GM12878 (cell line): ENCODE measurements around the gene GPR158. TPM values are rescaled to one million over a fixed set of nuclear protein-coding genes. Genes with fewer than 3 reads are reported as not detected.

Source experiments
- ATAC-seq: fragments of 200-7000 bp; cut with Tn5 transposase; 3 replicates; pipeline ENCODE4 v1.9.1; 2020; ENCODE audit warnings: mild to moderate bottlenecking, moderate library complexity
- BruUV-seq: library from RNA; stranded (reverse); fragments of 400-500 nt; replicated peaks from 2 replicates; lab custom pipeline; 2021; lab: Mats Ljungman, UMichigan
- CTCF ChIA-PET: fragments of 300-600 bp; sonication (Branson Sonifier 250); formaldehyde crosslinking; extraction: SDS; loops from one replicate; lab custom pipeline; 2021; ENCODE audit warnings: inconsistent platforms; lab: Yijun Ruan, JAX
- POLR2A ChIA-PET: fragments of 350-600 bp; formaldehyde crosslinking; extraction: SDS; loops from one replicate; lab custom pipeline; 2021; ENCODE audit warnings: inconsistent platforms; lab: Charles Lee
- RAD21 ChIA-PET: fragments of 300-600 bp; sonication (Branson Sonifier 250); formaldehyde crosslinking; loops from one replicate; lab custom pipeline; 2023; ENCODE audit warnings: antibody characterized with exemption; ENCODE audit not compliant: unreplicated experiment; lab: Charles Lee
- SMC1A ChIA-PET: fragments of 300-600 bp; sonication (Branson Sonifier 250); formaldehyde crosslinking; loops from one replicate; lab custom pipeline; 2023; ENCODE audit not compliant: unreplicated experiment, uncharacterized antibody; lab: Charles Lee
- DNase-seq: peaks from one replicate; pipeline ENCODE4 v3.0.0-alpha.2; 2011; ENCODE audit warnings: low read depth, low spot score
- FAIRE-seq: peaks from 3 replicates; lab custom pipeline; 2011; peaks lifted over from hg19 to GRCh38; lab: Jason Lieb, UNC
- H2AFZ ChIP-seq: 2 replicates; pipeline ENCODE4 v1.6.0; 2011; ENCODE audit warnings: low read depth, low read length, control low read depth; ENCODE audit not compliant: control insufficient read depth
- H3K27ac ChIP-seq: 2 replicates; pipeline ENCODE4 v1.5.1; 2011; ENCODE audit warnings: control low read depth; ENCODE audit not compliant: control insufficient read depth, insufficient read depth
- H3K27me3 ChIP-seq, 2 experiments: replicated peaks in 1 of 2; 2 replicates each; pipeline versions ENCODE4 v1.6.0 to v1.6.1; 2011; ENCODE audit warnings: low read length in 1 of 2; ENCODE audit not compliant: control insufficient read depth in 2 of 2, insufficient read depth in 2 of 2
- H3K36me3 ChIP-seq, 2 experiments: 2 replicates each; pipeline ENCODE4 v1.5.1; 2011; ENCODE audit warnings: low read length in 1 of 2; ENCODE audit not compliant: control insufficient read depth in 2 of 2, insufficient read depth in 2 of 2
- H3K4me1 ChIP-seq: 2 replicates; pipeline ENCODE4 v1.6.1; 2011; ENCODE audit warnings: mild to moderate bottlenecking, low read length, moderate library complexity, mixed read lengths; ENCODE audit not compliant: control insufficient read depth, insufficient read depth
- H3K4me2 ChIP-seq: 2 replicates; pipeline ENCODE4 v1.6.0; 2011; ENCODE audit warnings: control low read depth; ENCODE audit not compliant: control insufficient read depth, insufficient read depth
- H3K4me3 ChIP-seq: fragments of 200-600 bp; sonication (generic); 2 replicates; pipeline ENCODE4 v1.5.1; 2016
- H3K79me2 ChIP-seq: 2 replicates; pipeline ENCODE4 v1.6.0; 2011; ENCODE audit warnings: low read length; ENCODE audit not compliant: control insufficient read depth, insufficient read depth
- H3K9ac ChIP-seq: 2 replicates; pipeline ENCODE4 v1.8.0; 2011; ENCODE audit warnings: low read length, control low read depth, mixed read lengths; ENCODE audit not compliant: control insufficient read depth, insufficient read depth
- H3K9me3 ChIP-seq: replicated peaks from 3 replicates; pipeline ENCODE4 v1.5.1; 2011; ENCODE audit warnings: mild to moderate bottlenecking, low read length; ENCODE audit not compliant: control insufficient read depth, insufficient read depth
- H4K20me1 ChIP-seq: 2 replicates; pipeline ENCODE4 v1.6.0; 2011; ENCODE audit not compliant: control insufficient read depth, insufficient read depth
- ATF7 ChIP-seq: fragments of 450-650 bp; IDR thresholded peaks from 2 replicates; pipeline ENCODE4 v1.6.1; 2016; ENCODE audit warnings: low read depth, mild to moderate bottlenecking
- CBFB ChIP-seq: IDR thresholded peaks from 2 replicates; pipeline ENCODE4 v1.6.1; 2016; ENCODE audit warnings: antibody characterized with exemption, low read depth
- CHD1 ChIP-seq: IDR thresholded peaks from 2 replicates; pipeline ENCODE4 v1.6.1; 2012; ENCODE audit warnings: low read depth, low read length, improper control_type of control experiment
- CHD4 ChIP-seq: fragments of 200-600 bp; sonication (generic); IDR thresholded peaks from 2 replicates; pipeline ENCODE4 v1.6.1; 2016; ENCODE audit warnings: mild to moderate bottlenecking
- CTCF ChIP-seq, 3 experiments: IDR thresholded peaks in 2 of 3; conservative IDR thresholded peaks in 1 of 3; 2 replicates each; pipeline ENCODE4 v1.5.1; 2011; ENCODE audit warnings: low read depth in 3 of 3, low read length in 3 of 3, mild to moderate bottlenecking in 3 of 3, control low read depth in 2 of 3, moderate library complexity in 2 of 3, inconsistent platforms in 1 of 3, mixed read lengths in 1 of 3; ENCODE audit not compliant: control insufficient read depth in 2 of 3, insufficient read depth in 1 of 3; ENCODE audit errors: extremely low read depth in 1 of 3
- E2F4 ChIP-seq: IDR thresholded peaks from 2 replicates; pipeline ENCODE4 v1.6.1; 2012; ENCODE audit warnings: low read depth, low read length, improper control_type of control experiment
- FOXK2 ChIP-seq: fragments of 450-650 bp; IDR thresholded peaks from 2 replicates; pipeline ENCODE4 v1.6.1; 2017; ENCODE audit warnings: mild to moderate bottlenecking, moderate library complexity
- GATAD2B ChIP-seq: fragments of 450-650 bp; conservative IDR thresholded peaks from 2 replicates; pipeline ENCODE4 v1.6.1; 2017; ENCODE audit warnings: low read depth, mild to moderate bottlenecking, moderate library complexity
- HSF1 ChIP-seq: fragments of 150-350 bp; IDR thresholded peaks from 2 replicates; pipeline ENCODE4 v1.6.1; 2014; ENCODE audit warnings: mild to moderate bottlenecking, low read depth, low read length
- KDM1A ChIP-seq: fragments of 200-600 bp; sonication (generic); IDR thresholded peaks from 2 replicates; pipeline ENCODE4 v1.6.1; 2016; ENCODE audit warnings: borderline replicate concordance
- PAX8 ChIP-seq: fragments of 450-650 bp; IDR thresholded peaks from 2 replicates; pipeline ENCODE4 v1.6.1; 2017; ENCODE audit warnings: mild to moderate bottlenecking, moderate library complexity
- SMAD5 ChIP-seq: IDR thresholded peaks from 2 replicates; pipeline ENCODE4 v1.6.1; 2016; ENCODE audit warnings: antibody characterized with exemption, low read depth
- SMARCA5 ChIP-seq: fragments of 450-650 bp; IDR thresholded peaks from 2 replicates; pipeline ENCODE4 v1.6.1; 2017; ENCODE audit warnings: mild to moderate bottlenecking
- WGBS: methylation state at CpG from one replicate; pipeline ENCODE4 v1.1.6; 2016; ENCODE audit warnings: low lambda C conversion rate; ENCODE audit not compliant: insufficient replicate concordance, insufficient coverage; ENCODE audit errors: missing lambda C conversion rate; 5-methylcytosine and 5-hydroxymethylcytosine counted together
- in situ Hi-C: fragments of 300-500 bp; cut with MboI; formaldehyde crosslinking; loops from 9 replicates; pipeline ENCODE4 v1.14.3; 2018; ENCODE audit warnings: mixed read lengths
- intact Hi-C: fragments of 100-400 bp; cut with micrococcal nuclease; formaldehyde crosslinking; loops from one replicate; pipeline ENCODE4 v1.14.2; 2022; ENCODE audit not compliant: unreplicated experiment
- polyA plus RNA-seq, 11 experiments: library from polyadenylated mRNA; depleted of rRNA in 4 of 11; unstranded in 6 of 11; stranded (reverse) in 5 of 11; fragments of >200 nt; fragmentation: Nextera tagmentation in 4 of 11; fragmentation: Illumina TruSeq in 1 of 11; extraction: Ambion mirVana in 4 of 11; extraction: Trizol in 1 of 11; gene quantifications; 1 replicate in 1 of 11; 2 replicates in 10 of 11; pipeline versions ENCODE4 v1.2.1 to v1.2.3, GENCODE V29; 2011 to 2016; ENCODE audit warnings: inconsistent platforms in 2 of 11, missing spikeins in 2 of 11, low read depth in 1 of 11
- total RNA-seq, 4 experiments: library from RNA; depleted of rRNA in 3 of 4; stranded (reverse); fragments of >200 nt in 3 of 4; fragmentation: Illumina TruSeq in 1 of 4; extraction: Trizol in 1 of 4; gene quantifications; 2 replicates each; pipeline versions ENCODE4 v1.2.1 to v1.2.3, GENCODE V29; 2013 to 2021
- TF ChIP-seq, protein P1 (sequence below): IDR thresholded peaks from 2 replicates; pipeline ENCODE4 v1.6.1; 2011; ENCODE audit warnings: borderline replicate concordance, low read depth, mild to moderate bottlenecking, moderate library complexity, mixed read lengths, low read length; ENCODE audit not compliant: insufficient read depth; ENCODE audit errors: extremely low read length

GPR158 gene
- total and polyA plus RNA-seq, 10 of the 15 experiments (the other 5 are each of a cell fraction or from before 2014, with no cell fraction given) = not detected

DNA sequence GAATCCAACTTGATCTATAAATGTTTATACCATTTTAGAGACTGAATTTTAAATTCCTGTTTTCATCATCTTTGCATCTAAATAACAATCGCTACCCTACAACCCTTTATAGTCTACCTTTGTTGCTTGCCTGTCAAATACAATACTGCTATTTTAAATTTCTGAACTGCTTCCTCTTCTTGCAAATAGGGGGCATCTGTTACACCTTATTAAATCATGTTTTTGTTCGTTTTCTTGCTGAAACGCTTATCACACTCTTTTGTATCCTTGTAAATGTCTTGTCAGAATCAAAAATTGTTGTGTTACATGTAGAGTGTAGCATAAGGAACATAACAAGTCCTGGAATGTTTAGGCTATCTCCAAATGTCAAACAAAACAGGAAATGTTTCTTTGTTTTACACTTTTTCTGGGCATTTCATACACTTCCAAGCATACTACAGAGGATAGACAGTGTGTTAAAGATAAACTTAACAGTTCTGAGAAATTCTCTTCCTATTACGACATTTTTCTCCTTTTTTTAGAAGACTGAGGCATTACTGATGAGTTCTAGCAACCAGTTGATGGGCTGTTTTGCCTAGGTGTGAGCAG, 281.3 kb downstream of the GPR158 start:
- no peak for ATAC-seq
- in situ Hi-C loops = no loop called here
- BruUV-seq = no TSS peak

GRCh38 chr10:25457552-25457951, 282.8 kb downstream of the GPR158 start:
- no peak for DNase-seq
- FAIRE-seq = no peak
- intact Hi-C loops (no loop called here), in situ Hi-C loops (no loop called here)
- Histone ChIP-seq H2AFZ (no peak overlapping the region), H3K27ac (no peak overlapping the region), H3K27me3 (no peaks in the 10 kb centered on the region), H3K9ac (no peak overlapping the region), H3K4me1 (no peaks in the 10 kb centered on the region), H3K4me3 (no peak overlapping the region), H3K4me2 (no peak overlapping the region), H3K9me3 (no peaks in the 10 kb centered on the region), H4K20me1 (no peaks in the 10 kb centered on the region), H3K36me3 (no peaks in the 10 kb centered on the region), H3K79me2 (no peaks in the 10 kb centered on the region)
- ChIA-PET POLR2A (no interaction called here), SMC1A (no interaction called here), RAD21 (no interaction called here), CTCF (no interaction called here)
- 30% methylated on average over 2 of the region's 2 CpGs for WGBS
- BruUV-seq = no TSS peak
- no peak for ATAC-seq
- TF ChIP-seq HSF1 (no peak), E2F4 (no peak), CHD4 (no peak), CBFB (no peak), KDM1A (no peak), PAX8 (no peak), SMARCA5 (no peak), ATF7 (no peak), CTCF (IDR thresholded peaks at IDR 0.05 in 2 of 3, conservative IDR thresholded peaks at IDR 0.05 in 1 of 3; ENCODE audit: control insufficient read depth in 2 of 3, extremely low read depth in 1 of 3, insufficient read depth in 1 of 3, low read depth in 3 of 3, low read length in 3 of 3) (no peak), CHD1 (no peak), GATAD2B (no peak), FOXK2 (no peak)
- TF ChIP-seq, protein P1, sequence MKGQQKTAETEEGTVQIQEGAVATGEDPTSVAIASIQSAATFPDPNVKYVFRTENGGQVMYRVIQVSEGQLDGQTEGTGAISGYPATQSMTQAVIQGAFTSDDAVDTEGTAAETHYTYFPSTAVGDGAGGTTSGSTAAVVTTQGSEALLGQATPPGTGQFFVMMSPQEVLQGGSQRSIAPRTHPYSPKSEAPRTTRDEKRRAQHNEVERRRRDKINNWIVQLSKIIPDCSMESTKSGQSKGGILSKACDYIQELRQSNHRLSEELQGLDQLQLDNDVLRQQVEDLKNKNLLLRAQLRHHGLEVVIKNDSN = no peak

More for the DNA sequence above, 281.3 kb downstream of the GPR158 start:
- H3K4me2 ChIP-seq = no peak overlapping the region
- no peak for FAIRE-seq
- H3K9me3 ChIP-seq = no peaks in the 10 kb centered on the region
- no peaks in the 10 kb centered on the region for H3K27me3 ChIP-seq
- intact Hi-C loops = no loop called here
- POLR2A ChIA-PET = no interaction called here
- CTCF ChIA-PET = no interaction called here
- H3K9ac ChIP-seq = no peak overlapping the region
- H3K36me3 ChIP-seq = no peaks in the 10 kb centered on the region
- H4K20me1 ChIP-seq = no peaks in the 10 kb centered on the region
- DNase-seq = no peak
- H3K27ac ChIP-seq = no peak overlapping the region
- SMC1A ChIA-PET = no interaction called here
- H2AFZ ChIP-seq = no peak overlapping the region
- H3K79me2 ChIP-seq = no peaks in the 10 kb centered on the region
- RAD21 ChIA-PET = no interaction called here
- TF ChIP-seq SMAD5 = no peak
- no peaks in the 10 kb centered on the region for H3K4me1 ChIP-seq
- WGBS = 0% methylated on average over 4 of the region's 4 CpGs
- H3K4me3 ChIP-seq = no peak overlapping the region
